ENCODE results near the gene OCRL.
A peak's percentile ranks its signal among the peaks of the same experiment; 100 is the strongest.

Gene OCRL

DNA sequence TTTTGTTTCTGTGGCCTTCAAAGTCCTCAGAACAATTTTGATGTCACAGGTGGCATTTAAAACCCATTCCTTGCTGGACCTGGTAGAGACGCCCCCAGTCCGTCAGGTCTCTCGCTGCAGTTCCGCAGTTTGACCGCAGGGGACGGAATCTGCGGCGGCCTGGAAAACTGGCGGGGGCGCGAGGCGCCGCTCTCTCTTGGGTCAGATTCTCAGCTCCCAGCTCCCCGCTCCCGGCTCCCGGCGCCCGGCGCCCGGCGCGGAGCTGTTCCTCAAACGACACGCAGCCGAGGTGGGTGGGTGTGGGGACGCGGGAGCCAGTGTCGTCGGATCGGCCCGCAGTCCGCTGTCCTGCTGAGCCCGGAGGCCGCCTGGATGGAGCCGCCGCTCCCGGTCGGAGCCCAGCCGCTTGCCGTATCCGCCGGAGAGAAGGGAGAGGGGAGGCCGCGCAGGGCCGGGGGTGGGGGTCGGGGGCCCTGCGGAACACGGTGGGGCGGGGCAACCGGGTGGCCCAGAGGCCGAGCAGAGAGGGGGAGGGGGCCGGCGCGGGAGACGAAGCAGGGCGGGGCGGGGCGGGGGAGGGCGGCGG, at the start of gene OCRL:
OCRL (plus strand) TSS at position 192 of the 586 bp plus-strand sequence; CDS start at position 373, 181 bp downstream.
- DNase-seq, result peak; percentile 67

- no peak for DNase-seq
Measured at GRCh38 chrX:129490330-129490729, 49.7 kb upstream of the OCRL start.

- DNase-seq, result no peak
Measured at GRCh38 chrX:129493643-129494042, 46.4 kb upstream of the OCRL start.

- DNase-seq, result no peak
Measured at GRCh38 chrX:129494887-129495286, 45.2 kb upstream of the OCRL start.

- DNase-seq, result no peak
Measured at GRCh38 chrX:129495900-129496299, 44.2 kb upstream of the OCRL start.

DNA sequence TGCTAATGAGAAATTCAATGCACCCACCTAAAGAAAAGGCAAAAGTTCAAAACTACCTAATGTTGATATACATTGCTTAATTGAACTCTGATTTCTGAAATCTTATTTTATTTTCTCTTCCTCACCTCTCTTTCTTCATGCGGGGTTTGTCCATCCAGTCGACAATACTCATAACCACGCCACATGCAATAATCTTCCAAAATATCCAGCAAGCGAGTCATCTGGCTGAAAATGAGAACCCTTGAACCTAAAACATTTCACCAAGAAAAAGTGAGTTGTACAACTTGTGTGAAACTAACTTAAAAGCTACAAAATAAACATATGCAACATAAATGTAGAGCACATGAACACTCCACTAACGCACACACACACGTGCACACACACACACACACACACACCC, 43.4 kb upstream of the OCRL start:
- no peak for DNase-seq

- no peak for DNase-seq
Measured at GRCh38 chrX:129497146-129497843, 42.8 kb upstream of the OCRL start.

GRCh38 chrX:129510331-129510730, 29.7 kb upstream of the OCRL start:
- no peak for DNase-seq

DNA sequence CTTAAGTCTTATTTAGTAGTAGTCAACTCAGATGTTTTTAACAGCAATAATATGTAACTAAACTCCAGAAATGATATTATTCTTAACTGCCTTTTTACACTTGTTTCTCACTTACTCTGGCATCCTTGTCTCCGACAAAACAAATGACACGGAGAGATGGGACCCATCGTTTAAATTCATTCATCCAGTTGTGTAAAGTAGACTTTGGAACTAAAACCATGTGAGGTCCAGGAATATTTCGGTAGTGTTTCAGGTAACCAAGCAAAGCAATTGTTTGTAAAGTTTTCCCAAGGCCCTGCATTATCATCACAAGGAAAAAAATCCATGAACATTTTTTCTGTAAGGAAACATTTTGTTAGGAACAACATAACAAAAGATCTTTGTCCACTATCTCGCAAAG, 28.4 kb upstream of the OCRL start:
- DNase-seq, result no peak

DNA sequence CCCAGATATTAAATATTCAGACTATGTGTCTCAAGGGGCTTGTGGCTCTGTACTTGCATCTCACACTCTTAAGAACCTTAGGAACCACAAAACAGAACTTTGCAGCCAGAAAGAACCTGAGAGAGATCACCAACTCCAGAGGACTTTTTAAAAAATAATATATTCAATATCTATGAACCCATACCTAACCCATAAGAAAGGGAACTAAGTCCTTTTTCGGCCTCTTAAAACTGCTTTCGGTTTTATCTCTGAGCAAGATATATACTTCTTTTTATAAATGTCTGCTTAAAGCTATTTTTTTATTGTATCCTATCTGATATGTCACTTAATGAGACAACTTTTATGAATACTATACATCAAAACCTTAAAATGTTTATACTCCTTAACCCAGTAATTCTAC, 27.6 kb upstream of the OCRL start:
- DNase-seq, result no peak

DNA sequence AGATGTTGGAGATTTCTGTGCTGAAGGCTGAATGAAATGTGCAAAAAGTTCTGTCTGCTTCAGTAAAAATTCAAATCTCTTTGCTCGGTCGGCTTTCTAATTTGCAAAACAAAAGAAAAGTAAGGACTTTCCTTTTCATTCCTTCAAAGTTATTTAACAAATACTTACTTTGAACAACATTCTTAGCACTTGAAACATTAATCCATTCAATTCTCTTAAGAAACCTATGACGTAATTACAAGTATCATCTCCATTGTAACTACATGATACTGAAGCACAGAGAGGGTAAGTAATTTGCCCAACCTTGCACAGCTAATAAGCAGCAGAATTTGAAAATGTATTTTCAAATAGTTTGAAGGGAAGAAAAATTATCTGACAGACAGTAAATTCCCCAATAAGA, 23.7 kb upstream of the OCRL start:
- DNase-seq, result no peak

DNA sequence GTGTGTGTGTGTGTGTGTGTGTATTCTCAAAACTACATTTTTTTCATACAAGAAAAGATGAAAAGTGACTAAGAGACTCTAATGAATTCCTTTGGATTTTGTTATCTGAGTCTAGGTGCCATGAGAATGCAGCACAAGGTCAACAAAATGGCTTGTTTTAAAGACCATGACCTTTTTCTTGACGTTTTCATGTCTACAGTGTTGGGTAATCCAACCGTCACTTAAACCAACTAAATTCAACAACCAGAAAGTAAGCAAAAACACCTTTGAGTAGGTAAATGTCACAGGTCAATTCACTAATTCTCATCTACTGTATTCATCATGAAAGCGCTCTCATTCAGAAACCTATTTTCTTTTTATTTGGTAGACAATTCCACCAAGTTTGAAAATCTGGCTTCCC, 19.9 kb upstream of the OCRL start:
- no peak for DNase-seq

DNA sequence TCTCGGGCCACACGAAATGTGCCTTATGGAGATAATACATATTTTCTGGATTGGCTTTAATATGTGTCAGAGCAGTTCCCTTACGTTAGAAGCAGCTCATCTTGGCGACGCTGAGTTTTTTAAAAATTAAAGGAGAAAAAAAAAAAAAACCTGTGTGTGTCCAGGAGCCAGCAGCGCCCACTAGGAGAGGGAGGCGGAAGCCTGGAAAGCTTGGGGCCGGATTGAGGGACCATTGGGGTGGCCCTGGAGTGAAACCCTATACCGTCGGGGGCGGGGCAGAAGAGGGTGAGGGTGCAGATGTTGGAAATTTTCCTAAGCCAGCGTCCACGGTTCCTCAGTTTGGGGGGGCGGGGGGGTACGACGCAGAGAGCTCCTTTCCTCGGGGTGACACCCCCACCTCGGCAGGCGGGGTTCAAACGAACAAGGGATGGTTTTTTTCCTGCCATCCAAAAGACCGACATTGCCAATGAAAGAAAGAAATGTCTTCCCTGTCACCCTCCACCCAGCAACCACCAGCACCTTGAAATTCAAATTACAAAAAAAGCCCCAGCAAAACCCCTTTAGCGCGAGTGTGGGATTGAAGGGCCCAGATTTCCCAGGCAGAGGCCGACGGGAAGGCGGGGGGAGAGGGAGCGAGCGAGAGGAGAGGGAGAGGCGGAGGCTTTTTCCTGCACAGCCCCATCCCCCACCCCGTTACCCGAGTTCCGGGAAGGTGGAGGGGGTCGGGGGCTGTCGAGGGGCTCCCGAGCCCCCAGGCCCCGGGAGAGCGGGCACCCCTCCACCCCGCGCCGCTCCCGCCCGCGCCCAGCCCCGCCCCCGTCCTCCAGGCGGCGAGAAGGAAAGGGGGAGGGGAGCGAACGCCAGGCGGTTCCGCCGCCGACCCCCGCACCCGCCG, 17.6 kb upstream of the OCRL start:
- DNase-seq, result no peak

DNA sequence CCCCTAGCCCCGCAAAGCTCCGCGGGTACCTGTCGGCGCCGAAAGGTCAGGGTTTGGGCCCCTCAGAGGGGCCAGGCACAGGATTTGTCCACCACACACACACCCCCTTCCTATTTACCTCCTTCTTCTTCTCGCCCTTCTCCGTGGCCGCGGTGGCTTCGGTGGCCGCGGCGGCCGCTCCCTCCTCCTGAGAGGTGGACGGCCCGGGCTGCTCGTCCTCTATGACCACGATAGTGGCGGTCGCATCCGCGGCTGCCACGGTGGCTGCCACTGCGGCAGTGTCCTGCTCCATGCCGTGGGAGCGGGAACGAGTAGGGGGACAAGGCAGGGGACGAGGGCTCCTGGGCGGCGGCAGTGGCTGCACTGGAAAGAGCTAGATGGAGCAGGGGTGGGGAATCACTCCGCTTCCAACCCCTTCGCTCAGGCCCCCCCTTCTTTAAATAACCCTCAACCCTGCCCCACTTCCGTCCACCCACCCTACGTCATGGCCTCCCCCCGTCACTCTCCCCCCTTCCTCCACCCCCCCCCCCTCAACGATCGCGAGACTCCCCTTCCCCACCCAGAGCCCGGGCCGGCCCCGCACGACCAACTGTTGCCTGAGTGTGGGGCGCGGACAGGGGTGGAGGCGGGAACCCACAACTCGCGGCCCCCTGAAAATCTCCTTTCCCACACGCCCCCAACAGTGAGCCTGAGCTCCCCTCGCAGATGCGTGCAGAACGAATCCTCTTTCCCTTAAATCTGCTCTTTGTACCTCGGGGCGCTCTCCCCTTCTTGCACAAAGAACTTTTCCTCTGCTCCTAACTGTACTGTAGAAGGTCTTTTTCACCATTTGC, 16.8 kb upstream of the OCRL start, which contains the start of gene SMARCA1:
SMARCA1 (minus strand) TSS at position 412 of the 833 bp plus-strand sequence; CDS start at position 292, 120 bp downstream.
- DNase-seq, result no peak

DNA sequence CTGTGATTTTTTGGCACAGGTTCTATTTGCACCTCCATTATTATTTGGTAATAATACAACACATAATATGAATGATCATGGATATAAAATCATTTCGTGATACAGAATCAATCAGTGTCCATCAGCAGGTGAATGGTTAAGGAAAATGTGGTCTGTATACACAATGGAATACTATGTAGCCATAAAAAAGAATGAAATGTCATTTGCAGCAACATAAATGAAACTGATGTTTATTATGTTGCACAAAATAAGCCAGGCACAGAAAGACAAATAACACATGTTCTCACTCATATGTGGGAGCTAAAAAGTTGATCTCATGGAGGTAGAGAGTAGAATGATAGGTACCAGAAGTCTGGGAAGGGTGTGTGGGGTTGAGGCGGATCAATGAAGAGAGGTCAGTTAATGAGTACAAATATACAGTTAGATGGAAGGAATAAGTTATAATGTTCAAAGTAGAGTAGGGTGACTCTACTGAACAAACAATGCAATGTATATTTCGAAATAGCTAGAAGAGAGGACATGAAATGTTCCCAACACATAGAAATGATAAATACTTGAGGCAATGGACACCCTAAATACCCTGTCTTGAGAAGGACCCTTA, 15.7 kb upstream of the OCRL start:
- no peak for DNase-seq

DNA sequence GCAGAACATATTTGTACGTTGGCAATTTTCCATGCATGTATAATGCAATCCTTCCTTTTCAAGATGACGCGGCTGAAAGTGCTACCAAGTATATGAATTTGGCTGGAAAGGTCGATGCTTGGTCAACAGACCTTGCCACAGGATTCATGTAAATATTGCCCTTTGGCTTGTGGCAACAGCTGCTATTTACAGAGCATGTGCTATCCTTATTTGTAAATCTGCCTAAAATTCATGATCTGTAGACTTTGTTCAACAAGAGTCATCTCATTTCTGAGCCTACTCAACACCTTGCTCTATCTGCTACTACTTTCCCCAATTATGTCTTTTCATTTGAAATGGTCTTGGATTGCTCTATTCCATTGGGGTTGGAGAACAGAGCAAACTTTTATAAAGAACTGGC, 14.9 kb upstream of the OCRL start:
- DNase-seq, result no peak

DNA sequence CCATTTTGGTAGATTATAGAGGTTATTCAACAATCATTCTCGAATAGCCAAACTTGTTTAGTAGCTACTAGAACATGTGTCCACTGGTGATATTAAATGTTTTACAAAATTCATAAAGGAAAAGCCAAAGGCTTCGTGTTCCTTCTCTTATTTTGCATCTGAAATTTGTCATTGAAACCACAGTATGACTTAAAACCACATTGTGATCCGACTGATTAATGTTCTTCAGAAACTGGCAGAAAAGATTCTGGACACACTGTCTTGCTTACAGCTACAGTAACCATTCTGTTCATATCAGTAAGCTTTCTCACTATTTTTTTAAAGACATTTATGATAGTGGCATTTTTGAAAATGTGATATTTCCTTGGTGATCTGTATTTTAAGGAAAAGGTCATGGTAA, 14.2 kb upstream of the OCRL start:
- DNase-seq, result no peak

DNA sequence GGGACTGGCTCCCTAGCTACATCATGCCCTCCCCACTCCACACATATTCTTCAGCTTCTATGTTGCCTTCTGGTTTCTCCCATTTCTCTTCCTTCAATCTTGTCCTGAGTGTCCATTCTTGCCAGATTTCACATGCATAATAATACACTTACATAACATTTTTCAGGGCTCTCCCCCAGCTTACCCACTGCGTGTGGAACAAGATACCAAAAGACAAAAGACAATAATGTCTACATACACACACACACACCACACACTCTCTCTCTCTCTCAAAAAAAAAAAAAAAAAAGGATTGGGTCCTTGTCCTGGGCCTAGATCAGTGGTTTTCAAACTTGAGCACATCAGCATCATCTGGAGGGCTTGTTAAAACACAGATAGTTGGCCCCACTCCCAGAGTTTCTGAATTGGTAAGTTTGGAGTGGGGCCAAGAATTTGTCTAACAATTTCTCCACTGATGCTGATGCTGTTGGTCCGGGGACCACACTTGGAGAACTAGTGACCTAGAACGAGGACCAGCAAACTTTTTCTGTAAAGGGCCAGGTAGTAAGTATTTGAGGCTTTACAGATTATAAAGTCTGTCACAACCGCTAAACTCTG, 10.3 kb upstream of the OCRL start:
- no peak for DNase-seq

DNA sequence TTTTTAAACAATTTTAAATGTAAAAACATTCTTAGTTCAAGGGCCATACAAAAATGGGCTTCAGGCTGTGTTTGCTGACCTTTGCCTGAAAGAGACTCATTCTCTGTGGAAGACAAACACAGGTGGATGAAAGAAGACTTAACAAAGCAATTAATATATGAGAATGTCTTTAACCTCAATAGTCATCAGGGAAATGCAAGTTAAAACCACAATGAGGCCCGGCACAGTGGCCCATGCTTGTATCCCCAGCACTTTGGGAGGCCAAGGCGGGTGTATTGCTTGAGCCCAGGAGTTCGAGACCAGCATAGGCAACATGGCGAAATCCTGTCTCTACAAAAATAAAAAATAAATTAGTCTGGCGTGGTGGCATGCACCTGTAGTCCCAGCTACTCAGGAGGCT, 9.6 kb upstream of the OCRL start:
- DNase-seq, result no peak

DNA sequence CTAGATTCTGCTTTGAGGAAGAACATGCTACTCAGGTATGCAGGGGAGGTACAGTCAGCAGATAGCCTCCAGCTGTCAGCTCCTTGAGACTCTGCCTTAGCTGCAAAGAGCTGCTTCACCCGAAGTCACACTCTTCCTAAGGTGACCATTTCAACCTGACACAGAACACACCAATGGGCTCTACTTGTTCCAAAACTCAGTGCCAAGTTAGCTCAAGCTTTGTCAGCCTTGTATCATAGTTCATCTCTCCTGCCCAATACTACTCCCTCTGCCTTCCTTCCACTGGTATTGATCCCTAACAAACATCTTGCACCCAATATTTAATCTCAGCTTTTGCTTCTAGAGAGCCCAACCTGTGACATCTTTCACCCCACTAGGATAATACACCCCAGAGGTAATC, 8.9 kb upstream of the OCRL start:
- DNase-seq, result no peak

DNA sequence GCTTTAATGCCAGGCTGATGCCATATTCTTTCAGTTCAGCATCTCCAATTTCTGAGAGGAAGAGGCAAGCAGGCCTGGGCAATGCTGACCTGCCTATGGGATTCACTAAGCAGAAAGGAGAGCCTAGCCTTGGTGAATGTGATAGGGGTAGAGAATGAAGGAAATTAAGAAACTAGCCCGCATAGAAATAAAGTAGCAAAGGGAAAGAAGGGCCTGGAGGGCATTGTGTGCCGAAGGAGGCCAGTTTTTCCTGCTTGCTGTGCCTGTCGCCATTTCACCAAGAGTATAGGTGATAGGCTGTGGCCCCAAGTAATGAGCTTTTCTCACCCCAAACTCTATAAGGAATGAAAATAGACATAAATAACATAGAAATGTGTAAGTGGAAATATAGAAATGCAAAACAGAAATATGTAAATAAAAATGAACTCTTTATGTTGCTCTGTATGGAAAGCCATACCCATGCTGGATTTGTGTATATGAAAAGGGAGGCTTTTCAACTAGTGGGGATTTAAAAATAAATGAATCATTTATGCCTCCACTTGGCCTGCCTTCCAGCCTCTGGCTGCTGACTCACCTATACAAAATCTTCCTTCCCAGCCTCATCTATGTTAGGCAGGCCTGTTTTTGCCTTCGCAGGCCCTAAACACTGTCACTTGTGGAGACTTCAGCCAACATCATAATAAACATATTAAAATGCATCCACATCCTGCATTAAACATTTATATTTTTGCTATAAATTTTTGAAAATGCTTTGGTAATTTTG, 5.1 kb upstream of the OCRL start:
- no peak for DNase-seq
